Hepatocyte (in vitro differentiated cells): ENCODE measurements around the gene TRAPPC5. TPM values are rescaled to one million over a fixed set of nuclear protein-coding genes. Genes with fewer than 3 reads are reported as not detected.

Experiments used
- DNase-seq: peaks from one replicate; pipeline ENCODE4 v3.0.0-alpha.2; 2016; ENCODE audit warnings: low spot score
- H2AFZ ChIP-seq: fragments of 200-600 bp; sonication (generic); 2 replicates; pipeline ENCODE4 v1.6.0; 2016; ENCODE audit warnings: antibody characterized with exemption, mild to moderate bottlenecking
- H3K27ac ChIP-seq: fragments of 200-600 bp; sonication (generic); 2 replicates; pipeline ENCODE4 v1.5.1; 2016; ENCODE audit warnings: mild to moderate bottlenecking
- H3K27me3 ChIP-seq: fragments of 200-600 bp; sonication (generic); 2 replicates; pipeline ENCODE4 v1.6.1; 2016
- H3K36me3 ChIP-seq: fragments of 200-600 bp; sonication (generic); replicated peaks from 2 replicates; pipeline ENCODE4 v1.5.1; 2016; ENCODE audit warnings: low read depth; ENCODE audit not compliant: insufficient read depth
- H3K4me1 ChIP-seq: fragments of 200-600 bp; sonication (generic); 2 replicates; pipeline ENCODE4 v1.5.1; 2016; ENCODE audit warnings: mild to moderate bottlenecking, moderate library complexity; ENCODE audit not compliant: insufficient read depth
- H3K4me2 ChIP-seq: fragments of 200-600 bp; sonication (generic); 2 replicates; pipeline ENCODE4 v1.6.0; 2016
- H3K4me3 ChIP-seq: fragments of 200-600 bp; sonication (generic); 2 replicates; pipeline ENCODE4 v1.5.1; 2016; ENCODE audit warnings: mild to moderate bottlenecking
- H3K79me2 ChIP-seq: fragments of 200-600 bp; sonication (generic); 2 replicates; pipeline ENCODE4 v1.6.0; 2017; ENCODE audit warnings: mild to moderate bottlenecking
- H3K9me2 ChIP-seq: fragments of 200-600 bp; sonication (generic); replicated peaks from 2 replicates; pipeline ENCODE4 v1.6.0; 2017; ENCODE audit warnings: mild to moderate bottlenecking; ENCODE audit not compliant: insufficient read depth
- H3K9me3 ChIP-seq: fragments of 200-600 bp; sonication (generic); 2 replicates; pipeline ENCODE4 v1.5.1; 2016; ENCODE audit warnings: low read depth, mild to moderate bottlenecking
- H4K20me1 ChIP-seq: fragments of 200-600 bp; sonication (generic); 2 replicates; pipeline ENCODE4 v1.6.0; 2016; ENCODE audit warnings: mild to moderate bottlenecking; ENCODE audit not compliant: insufficient read depth, poor library complexity, severe bottlenecking
- EZH2 ChIP-seq: fragments of 200-600 bp; sonication (generic); IDR thresholded peaks from 2 replicates; pipeline ENCODE4 v1.6.1; 2016; ENCODE audit warnings: antibody characterized with exemption, mild to moderate bottlenecking, borderline replicate concordance
- EZH2phosphoT487 ChIP-seq: fragments of 200-600 bp; sonication (generic); IDR thresholded peaks from one replicate; pipeline ENCODE4 v1.6.1; 2018; ENCODE audit warnings: antibody characterized with exemption, mild to moderate bottlenecking, low read depth, moderate library complexity; ENCODE audit not compliant: unreplicated experiment, severe bottlenecking
- WGBS: methylation state at CpG from one replicate; pipeline ENCODE4 v1.1.6; 2016; ENCODE audit warnings: low lambda C conversion rate; ENCODE audit errors: missing lambda C conversion rate; 5-methylcytosine and 5-hydroxymethylcytosine counted together
- polyA plus RNA-seq: library from polyadenylated mRNA; unstranded; fragments of >200 nt; fragmentation: Nextera tagmentation; extraction: Ambion mirVana; gene quantifications from 2 replicates; pipeline ENCODE4 v1.2.1, GENCODE V29; 2016
- total RNA-seq: library from RNA; depleted of rRNA; stranded (reverse); fragments of >200 nt; gene quantifications from 2 replicates; pipeline ENCODE4 v1.2.3, GENCODE V29; 2014
- TF ChIP-seq, protein P1 (sequence below): fragments of 200-600 bp; sonication (generic); IDR thresholded peaks from 2 replicates; pipeline ENCODE4 v1.5.1; 2016; ENCODE audit warnings: antibody characterized with exemption, mild to moderate bottlenecking; ENCODE audit not compliant: poor library complexity

The TRAPPC5 gene
- total and polyA plus RNA-seq, 2 experiments from 2014 or later, result 80.4 to 175 TPM

DNA sequence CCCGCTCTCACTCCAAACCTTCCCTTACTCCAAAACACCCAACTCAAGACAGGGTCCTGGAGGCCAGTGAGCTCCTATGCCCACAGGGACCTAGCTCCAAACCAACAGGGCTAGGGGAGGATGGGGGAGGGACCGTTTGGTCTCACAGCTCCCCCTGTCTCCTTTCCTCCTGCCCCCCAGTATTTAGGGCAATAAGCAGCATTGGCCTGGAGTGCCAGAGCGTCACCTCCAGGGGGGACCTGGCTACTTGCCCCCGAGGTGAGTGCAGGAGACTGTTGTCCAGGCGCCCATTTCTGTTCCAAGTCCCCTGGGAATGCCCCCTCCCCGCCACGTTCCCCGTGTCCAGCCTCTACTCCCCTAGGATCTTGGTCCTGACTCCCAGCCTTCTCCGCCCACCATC, 11.0 kb upstream of the TRAPPC5 start:
- Histone ChIP-seq H3K4me1 (no peaks in the 10 kb centered on the region), H3K36me3 (no peaks in the 10 kb centered on the region), H3K9me2 (no peaks in the 10 kb centered on the region), H3K4me3 (no peak overlapping the region), H4K20me1 (no peaks in the 10 kb centered on the region), H3K27ac (no peak overlapping the region), H3K79me2 (no peaks in the 10 kb centered on the region), H3K27me3 (peaks cover 42% of the 10 kb centered on the region), H3K9me3 (no peaks in the 10 kb centered on the region), H2AFZ (no peak overlapping the region), H3K4me2 (peak overlapping the region; percentile 71)
- DNase-seq, result no peak
- TF ChIP-seq EZH2 (no peak), EZH2phosphoT487 (no peak)
- TF ChIP-seq, protein P1, sequence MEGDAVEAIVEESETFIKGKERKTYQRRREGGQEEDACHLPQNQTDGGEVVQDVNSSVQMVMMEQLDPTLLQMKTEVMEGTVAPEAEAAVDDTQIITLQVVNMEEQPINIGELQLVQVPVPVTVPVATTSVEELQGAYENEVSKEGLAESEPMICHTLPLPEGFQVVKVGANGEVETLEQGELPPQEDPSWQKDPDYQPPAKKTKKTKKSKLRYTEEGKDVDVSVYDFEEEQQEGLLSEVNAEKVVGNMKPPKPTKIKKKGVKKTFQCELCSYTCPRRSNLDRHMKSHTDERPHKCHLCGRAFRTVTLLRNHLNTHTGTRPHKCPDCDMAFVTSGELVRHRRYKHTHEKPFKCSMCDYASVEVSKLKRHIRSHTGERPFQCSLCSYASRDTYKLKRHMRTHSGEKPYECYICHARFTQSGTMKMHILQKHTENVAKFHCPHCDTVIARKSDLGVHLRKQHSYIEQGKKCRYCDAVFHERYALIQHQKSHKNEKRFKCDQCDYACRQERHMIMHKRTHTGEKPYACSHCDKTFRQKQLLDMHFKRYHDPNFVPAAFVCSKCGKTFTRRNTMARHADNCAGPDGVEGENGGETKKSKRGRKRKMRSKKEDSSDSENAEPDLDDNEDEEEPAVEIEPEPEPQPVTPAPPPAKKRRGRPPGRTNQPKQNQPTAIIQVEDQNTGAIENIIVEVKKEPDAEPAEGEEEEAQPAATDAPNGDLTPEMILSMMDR, result no peak
- WGBS, result 38% methylated on average over 6 of the region's 9 CpGs

DNA sequence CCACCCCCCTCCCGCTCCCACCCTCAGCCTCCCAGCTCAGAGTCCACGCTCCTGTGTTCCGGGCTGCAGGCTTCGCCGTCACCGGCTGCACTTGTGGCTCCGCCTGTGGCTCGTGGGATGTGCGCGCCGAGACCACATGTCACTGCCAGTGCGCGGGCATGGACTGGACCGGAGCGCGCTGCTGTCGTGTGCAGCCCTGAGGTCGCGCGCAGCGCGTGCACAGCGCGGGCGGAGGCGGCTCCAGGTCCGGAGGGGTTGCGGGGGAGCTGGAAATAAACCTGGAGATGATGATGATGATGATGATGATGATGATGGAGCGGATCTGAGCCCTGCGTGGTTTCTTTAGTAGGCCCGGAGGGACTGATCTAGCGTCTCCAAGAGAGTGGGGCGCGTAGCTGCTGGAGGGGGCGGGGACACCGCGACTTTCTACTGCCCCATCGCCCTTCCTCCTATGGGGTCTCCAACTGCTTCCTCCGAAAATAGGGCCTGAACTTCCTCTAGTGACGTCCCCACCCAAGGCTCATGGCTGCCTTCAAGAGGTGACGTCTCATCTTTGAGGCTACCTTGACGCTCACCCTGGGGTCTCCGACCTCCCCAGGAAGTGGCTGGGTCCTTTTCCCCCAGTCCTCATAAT, 10.4 kb upstream of the TRAPPC5 start:
- Histone ChIP-seq H3K9me3 (no peaks in the 10 kb centered on the region), H3K4me2 (peak overlapping the region; percentile 71), H3K27me3 (peaks cover 42% of the 10 kb centered on the region), H3K9me2 (no peaks in the 10 kb centered on the region), H3K27ac (no peak overlapping the region), H4K20me1 (no peaks in the 10 kb centered on the region), H3K36me3 (no peaks in the 10 kb centered on the region), H3K4me3 (no peak overlapping the region), H3K4me1 (no peaks in the 10 kb centered on the region), H3K79me2 (no peaks in the 10 kb centered on the region), H2AFZ (no peak overlapping the region)
- peak; percentile 50 for DNase-seq
- 4% methylated on average over 37 of the region's 43 CpGs for WGBS
- TF ChIP-seq EZH2phosphoT487 (no peak), EZH2 (no peak)
- TF ChIP-seq, protein P1, result no peak

DNA sequence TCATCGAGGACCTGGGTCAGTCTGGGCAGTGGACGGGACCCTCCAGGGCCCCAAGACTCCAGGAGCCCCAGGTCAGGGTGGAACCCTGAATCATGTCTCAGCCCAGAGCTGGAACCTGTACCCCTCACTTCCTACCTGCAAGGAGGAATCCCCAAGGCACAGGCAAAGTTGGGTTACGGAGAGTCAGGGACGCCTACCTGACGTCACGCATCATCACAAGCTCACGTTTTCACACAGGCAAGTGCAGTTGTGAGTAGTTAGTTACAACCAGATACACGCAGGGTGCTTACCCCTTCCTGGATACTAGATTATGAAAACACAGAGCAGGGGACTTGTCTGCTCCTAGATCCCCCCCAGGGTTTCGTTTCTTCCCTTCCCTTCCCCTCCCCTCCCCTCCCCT, 9.8 kb upstream of the TRAPPC5 start:
- H3K4me2 ChIP-seq, result peak overlapping the region; percentile 71
- H2AFZ ChIP-seq, result no peak overlapping the region
- 42% methylated on average over 8 of the region's 9 CpGs for WGBS

More for the DNA sequence above, 9.8 kb upstream of the TRAPPC5 start:
- no peaks in the 10 kb centered on the region for H3K9me2 ChIP-seq
- no peak overlapping the region for H3K27ac ChIP-seq
- no peaks in the 10 kb centered on the region for H3K36me3 ChIP-seq
- peaks cover 42% of the 10 kb centered on the region for H3K27me3 ChIP-seq
- DNase-seq, result no peak
- TF ChIP-seq EZH2 (no peak), EZH2phosphoT487 (no peak)
- TF ChIP-seq, protein P1, result no peak
- no peaks in the 10 kb centered on the region for H4K20me1 ChIP-seq
- no peaks in the 10 kb centered on the region for H3K9me3 ChIP-seq
- no peaks in the 10 kb centered on the region for H3K79me2 ChIP-seq
- no peaks in the 10 kb centered on the region for H3K4me1 ChIP-seq
- no peak overlapping the region for H3K4me3 ChIP-seq
